Activated naive CD8-positive, alpha-beta T cell treated with anti-CD3 and anti-CD28 coated beads, Interleukin-2, amount 50 U/mL, for 24 hours (primary cell): ENCODE results near the gene KRT37.

Experiments used
- ATAC-seq: fragments of 150-1000 bp; cut with Tn5 transposase; one replicate; pipeline ENCODE4 v1.10.0; 2021
- DNase-seq: peaks from one replicate; pipeline ENCODE4 v3.0.0; 2021
- H3K27ac Mint-ChIP-seq: one replicate; pipeline ENCODE4 v1.8.0; 2021; ENCODE audit warnings: mild to moderate bottlenecking, mixed read lengths
- H3K27me3 Mint-ChIP-seq: one replicate; pipeline ENCODE4 v1.8.0; 2021; ENCODE audit warnings: mixed read lengths
- H3K36me3 Mint-ChIP-seq: one replicate; pipeline ENCODE4 v1.8.0; 2021; ENCODE audit warnings: low read depth, mixed read lengths
- H3K4me1 Mint-ChIP-seq: one replicate; pipeline ENCODE4 v1.8.0; 2021; ENCODE audit warnings: mixed read lengths
- H3K4me3 Mint-ChIP-seq: one replicate; pipeline ENCODE4 v1.8.0; 2021; ENCODE audit warnings: mild to moderate bottlenecking, moderate library complexity, mixed read lengths
- H3K9me3 Mint-ChIP-seq: one replicate; pipeline ENCODE4 v1.8.0; 2021; ENCODE audit warnings: mixed read lengths

KRT37 gene

DNA sequence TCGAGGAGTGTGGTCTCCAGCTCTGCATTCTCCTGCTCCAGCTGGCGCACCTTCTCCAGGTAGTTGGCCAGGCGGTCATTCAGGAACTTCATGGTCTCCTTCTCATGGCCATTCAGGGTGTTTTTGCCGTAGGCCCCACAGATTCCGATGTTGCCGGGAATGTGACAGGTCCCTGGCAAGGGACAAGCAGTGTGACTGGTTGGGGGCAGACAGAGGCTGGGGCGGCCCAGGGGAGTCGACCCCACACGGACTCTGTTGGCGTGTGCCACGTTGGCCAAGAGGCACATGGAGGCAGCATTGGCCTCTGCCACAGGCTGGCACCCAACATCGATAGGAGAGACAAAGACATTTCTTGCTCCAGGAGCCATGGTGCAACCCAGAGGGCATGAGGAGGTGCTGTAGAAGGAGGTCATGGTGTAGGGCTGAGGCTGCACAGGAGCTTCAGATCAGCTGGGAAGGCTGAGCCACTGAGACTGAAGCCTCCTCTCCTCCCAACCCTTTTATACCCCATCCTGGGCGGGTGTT lies at the start of gene KRT37:
KRT37 (minus strand) TSS at position 475 of the 525 bp plus-strand sequence; CDS start at position 413, 62 bp downstream.
- Mint-ChIP-seq H3K4me3 (no peak within 1 kb of the TSS), H3K36me3 (no peaks in the 10 kb centered on the region), H3K27ac (no peak within 1 kb of the TSS), H3K4me1 (no peaks in the 10 kb centered on the region), H3K9me3 (no peaks in the 10 kb centered on the region), H3K27me3 (no peaks in the 10 kb centered on the region)
- ATAC-seq (no peak), DNase-seq (no peak)

DNA sequence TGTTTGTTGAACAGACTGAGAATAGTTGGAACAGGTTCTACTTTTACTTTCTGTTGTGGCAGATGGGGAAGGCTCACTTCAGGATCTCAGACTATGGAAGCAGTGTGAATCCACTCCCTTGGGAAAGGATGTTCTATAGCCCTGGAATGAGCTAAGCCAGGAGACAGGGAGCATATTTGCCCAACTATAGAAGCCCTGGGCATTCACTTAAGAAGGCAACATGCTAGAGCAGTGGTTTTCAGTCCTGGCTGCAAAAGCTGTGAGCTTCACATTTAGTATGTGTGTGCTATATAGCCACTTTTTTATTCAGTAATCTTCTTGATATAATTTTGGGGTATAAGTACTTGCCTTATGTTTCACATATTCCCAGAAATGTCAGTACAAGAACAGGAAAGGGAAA lies 44.0 kb upstream of the KRT37 start:
- no peaks in the 10 kb centered on the region for H3K4me1 Mint-ChIP-seq
- no peak for ATAC-seq
- no peak overlapping the region for H3K4me3 Mint-ChIP-seq
- no peaks in the 10 kb centered on the region for H3K27me3 Mint-ChIP-seq
- H3K36me3 Mint-ChIP-seq, result no peaks in the 10 kb centered on the region
- no peak overlapping the region for H3K27ac Mint-ChIP-seq
- no peak for DNase-seq
- no peaks in the 10 kb centered on the region for H3K9me3 Mint-ChIP-seq

DNA sequence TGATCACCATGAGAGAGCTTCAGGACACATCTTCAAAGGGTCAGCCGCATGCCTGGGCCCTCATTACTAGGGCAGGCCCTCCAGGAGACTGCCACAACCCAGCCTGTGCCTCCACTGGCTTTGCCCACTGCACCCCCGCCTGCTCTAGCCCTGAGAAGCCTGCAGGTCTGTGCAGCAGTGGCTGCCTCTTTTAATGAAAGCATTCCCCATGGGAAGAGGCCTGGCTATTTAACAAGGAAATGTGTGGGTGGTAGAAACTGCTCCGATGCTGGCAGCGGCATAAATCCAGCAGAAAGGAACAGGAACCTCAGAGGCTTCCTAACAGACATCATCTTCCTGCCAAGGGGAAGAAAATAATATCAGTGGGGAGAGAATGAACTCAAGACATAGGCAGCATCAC lies 43.2 kb upstream of the KRT37 start:
- no peaks in the 10 kb centered on the region for H3K27me3 Mint-ChIP-seq
- H3K36me3 Mint-ChIP-seq, result no peaks in the 10 kb centered on the region
- H3K27ac Mint-ChIP-seq, result no peak overlapping the region
- DNase-seq (no peak), ATAC-seq (no peak)
- H3K4me3 Mint-ChIP-seq, result no peak overlapping the region
- H3K4me1 Mint-ChIP-seq, result no peaks in the 10 kb centered on the region
- H3K9me3 Mint-ChIP-seq, result no peaks in the 10 kb centered on the region

DNA sequence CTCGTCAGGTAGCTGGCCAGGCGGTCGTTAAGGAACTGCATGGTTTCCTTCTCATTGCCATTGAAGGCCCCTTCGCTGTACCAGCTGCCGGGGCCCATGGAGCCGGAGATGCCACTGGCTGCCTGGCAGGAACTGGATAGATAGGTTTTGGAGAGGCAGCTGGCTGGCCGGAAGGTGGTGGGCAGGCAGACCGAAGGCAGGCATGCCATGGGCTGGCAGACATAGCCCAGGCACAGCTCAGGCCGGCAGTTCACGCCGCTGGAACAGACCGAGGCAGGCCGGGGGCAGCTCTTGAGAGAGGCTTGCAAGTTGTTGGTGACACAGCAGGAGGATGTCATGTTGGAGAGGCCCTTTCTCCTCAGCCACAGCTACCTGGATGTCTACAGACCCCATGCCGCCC lies 42.6 kb upstream of the KRT37 start, which contains the start of gene KRT32:
KRT32 (minus strand) TSS at position 399 of the 400 bp plus-strand sequence; CDS start at position 338, 61 bp downstream.
- no peaks in the 10 kb centered on the region for H3K27me3 Mint-ChIP-seq
- H3K4me1 Mint-ChIP-seq, result no peaks in the 10 kb centered on the region
- H3K36me3 Mint-ChIP-seq, result no peaks in the 10 kb centered on the region
- H3K9me3 Mint-ChIP-seq, result no peaks in the 10 kb centered on the region
- no peak within 1 kb of the TSS for H3K4me3 Mint-ChIP-seq
- ATAC-seq (no peak), DNase-seq (no peak)
- no peak within 1 kb of the TSS for H3K27ac Mint-ChIP-seq

DNA sequence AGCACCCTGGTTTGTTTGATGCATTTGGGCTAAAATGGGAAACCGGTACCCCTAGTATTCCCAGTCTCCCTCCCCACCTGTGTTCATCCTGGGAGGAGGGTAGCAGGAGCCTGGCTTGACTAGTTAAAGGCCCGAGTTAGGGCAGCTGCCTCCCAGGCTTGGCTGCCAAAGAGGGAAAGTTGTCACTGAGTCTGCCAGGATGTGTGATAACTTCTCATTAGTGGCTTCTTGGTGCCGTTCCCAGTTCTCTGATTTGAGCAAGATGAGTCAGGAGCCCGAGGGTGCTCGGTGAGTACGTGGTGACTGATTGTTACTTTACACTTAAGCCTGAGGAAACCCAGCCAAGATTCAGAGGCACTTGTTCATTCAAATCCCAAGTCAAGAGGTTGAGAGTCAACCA lies 40.3 kb upstream of the KRT37 start:
- Mint-ChIP-seq H3K4me3 (no peak overlapping the region), H3K4me1 (no peaks in the 10 kb centered on the region), H3K27me3 (no peaks in the 10 kb centered on the region), H3K9me3 (no peaks in the 10 kb centered on the region), H3K36me3 (no peaks in the 10 kb centered on the region), H3K27ac (no peak overlapping the region)
- DNase-seq (no peak), ATAC-seq (no peak)

DNA sequence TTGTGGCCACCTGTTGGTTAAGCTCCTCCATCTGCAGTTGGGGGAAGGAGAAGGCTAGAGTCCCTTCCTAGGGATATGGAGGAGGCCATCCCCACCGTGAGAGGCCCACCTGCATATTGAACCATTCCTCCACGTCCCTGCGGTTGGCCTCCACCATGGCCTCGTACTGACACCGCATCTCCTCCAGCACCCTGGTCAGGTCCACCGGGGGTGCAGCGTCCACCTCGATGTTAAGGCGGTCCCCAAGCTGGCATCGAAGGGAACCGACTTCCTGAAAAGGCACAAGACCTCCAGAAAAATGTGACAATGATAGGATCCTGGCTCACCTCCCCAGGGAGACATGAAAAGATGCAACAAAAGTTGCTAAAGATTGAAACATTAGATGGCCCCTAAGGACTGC lies 39.8 kb upstream of the KRT37 start:
- Mint-ChIP-seq H3K27me3 (no peaks in the 10 kb centered on the region), H3K4me3 (no peak overlapping the region), H3K36me3 (no peaks in the 10 kb centered on the region), H3K4me1 (no peaks in the 10 kb centered on the region), H3K9me3 (no peaks in the 10 kb centered on the region), H3K27ac (no peak overlapping the region)
- ATAC-seq, result no peak
- DNase-seq, result no peak

DNA sequence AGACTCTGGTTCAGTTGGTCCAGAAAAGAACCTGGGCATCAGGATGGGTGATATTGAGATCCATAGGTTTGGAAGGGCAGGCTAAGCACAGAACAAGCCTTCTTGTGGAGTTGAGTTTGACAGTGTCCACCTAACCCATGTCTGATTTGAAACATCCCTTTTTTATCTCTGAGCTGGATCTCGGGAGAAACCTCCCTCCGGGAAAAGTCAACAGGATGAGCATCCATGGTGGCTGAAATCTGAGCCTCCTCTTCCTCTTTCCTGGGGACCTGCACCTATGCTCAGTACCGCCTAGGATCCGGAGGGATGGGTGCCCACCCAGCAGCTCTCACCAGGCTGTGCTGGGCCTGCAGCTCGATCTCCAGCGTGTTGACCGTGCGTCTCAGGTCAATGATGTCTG lies 39.4 kb upstream of the KRT37 start:
- ATAC-seq, result no peak
- H3K4me3 Mint-ChIP-seq, result no peak overlapping the region
- no peak overlapping the region for H3K27ac Mint-ChIP-seq
- H3K27me3 Mint-ChIP-seq, result no peaks in the 10 kb centered on the region
- H3K36me3 Mint-ChIP-seq, result no peaks in the 10 kb centered on the region
- H3K4me1 Mint-ChIP-seq, result no peaks in the 10 kb centered on the region
- no peaks in the 10 kb centered on the region for H3K9me3 Mint-ChIP-seq
- DNase-seq, result no peak

DNA sequence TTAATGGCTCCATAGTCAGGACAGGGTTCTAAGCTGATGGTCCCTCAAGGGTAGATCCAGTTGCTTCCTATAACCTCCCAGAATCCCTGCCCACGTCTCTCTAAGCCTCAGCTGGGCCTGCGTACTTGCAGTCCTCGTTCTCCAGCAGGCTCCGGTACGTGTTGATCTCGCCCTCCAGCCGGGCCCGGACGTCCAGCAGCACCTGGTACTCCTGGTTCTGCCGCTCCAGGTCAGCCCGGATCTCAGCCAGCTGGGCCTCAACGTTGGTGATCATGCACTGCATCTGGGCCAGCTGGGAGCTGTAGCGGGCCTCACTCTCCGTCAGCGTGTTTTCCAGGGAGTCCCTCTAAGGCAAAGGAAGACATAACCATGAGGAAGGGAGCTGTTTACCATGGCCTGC lies 38.3 kb upstream of the KRT37 start:
- ATAC-seq (no peak), DNase-seq (no peak)
- H3K36me3 Mint-ChIP-seq, result no peaks in the 10 kb centered on the region
- no peaks in the 10 kb centered on the region for H3K9me3 Mint-ChIP-seq
- no peaks in the 10 kb centered on the region for H3K27me3 Mint-ChIP-seq
- H3K4me3 Mint-ChIP-seq, result no peak overlapping the region
- H3K27ac Mint-ChIP-seq, result no peak overlapping the region
- H3K4me1 Mint-ChIP-seq, result no peaks in the 10 kb centered on the region

DNA sequence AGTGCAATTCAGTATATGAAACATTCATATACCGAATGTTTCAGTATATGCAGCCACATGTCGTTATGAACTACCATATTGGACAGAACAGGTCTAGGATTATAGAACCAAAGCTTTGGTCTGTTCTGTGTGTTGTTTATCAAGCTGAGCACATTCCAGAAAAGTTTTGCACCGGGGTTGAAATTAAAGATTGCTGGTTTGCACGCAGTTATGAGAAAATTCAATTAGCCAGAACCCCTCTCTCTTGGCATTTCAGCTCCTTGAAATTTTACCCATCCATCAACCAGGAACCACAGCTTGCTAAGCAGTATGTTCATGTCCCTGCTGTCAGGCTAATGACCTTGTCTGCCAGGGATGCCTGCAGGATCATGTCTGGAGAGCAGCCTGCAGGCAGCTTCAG lies 33.3 kb upstream of the KRT37 start:
- no peak for DNase-seq
- Mint-ChIP-seq H3K4me1 (no peaks in the 10 kb centered on the region), H3K27ac (no peak overlapping the region), H3K9me3 (no peaks in the 10 kb centered on the region), H3K36me3 (no peaks in the 10 kb centered on the region), H3K4me3 (no peak overlapping the region), H3K27me3 (no peaks in the 10 kb centered on the region)
- ATAC-seq, result no peak

DNA sequence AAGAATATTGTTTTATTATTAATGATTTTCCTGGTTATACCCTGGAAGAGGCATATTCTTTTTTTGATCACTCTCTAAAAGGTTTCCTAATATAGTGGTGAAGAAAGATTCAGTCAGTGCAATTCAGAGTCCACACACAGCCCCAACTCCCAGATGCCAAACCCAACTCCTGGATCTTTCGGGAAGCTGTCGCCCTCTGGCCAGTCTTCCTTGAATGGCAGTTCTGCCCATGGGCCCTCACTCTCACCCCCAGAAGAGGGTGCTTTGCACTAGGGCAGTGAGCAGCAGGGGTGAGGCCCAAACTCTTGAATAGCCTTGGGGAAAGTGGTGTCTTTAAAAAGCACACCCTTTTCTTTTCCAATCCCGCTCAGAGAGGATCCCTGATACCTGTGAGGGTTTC lies 31.8 kb upstream of the KRT37 start:
- Mint-ChIP-seq H3K4me3 (no peak overlapping the region), H3K4me1 (no peaks in the 10 kb centered on the region), H3K36me3 (no peaks in the 10 kb centered on the region), H3K27ac (no peak overlapping the region), H3K9me3 (no peaks in the 10 kb centered on the region), H3K27me3 (no peaks in the 10 kb centered on the region)
- ATAC-seq (no peak), DNase-seq (no peak)

DNA sequence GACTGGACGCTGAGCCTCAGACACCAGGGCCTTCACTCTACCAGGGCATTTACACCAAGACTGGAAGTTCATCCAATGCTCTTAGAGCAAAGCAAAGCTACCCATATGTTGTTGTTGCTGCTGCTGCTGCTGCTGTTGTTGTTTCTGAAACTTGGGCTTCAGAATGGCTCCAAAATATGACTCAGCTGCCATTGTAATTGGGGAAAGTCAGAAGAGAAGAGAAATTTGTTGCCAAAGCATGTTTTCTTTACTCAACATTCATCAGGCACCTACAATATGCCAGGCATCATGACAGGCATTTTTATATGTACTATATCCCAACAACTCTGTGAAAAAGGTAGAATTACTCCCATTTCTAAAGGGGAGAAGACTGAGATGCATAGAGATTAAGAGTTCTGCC lies 30.9 kb upstream of the KRT37 start:
- Mint-ChIP-seq H3K36me3 (no peaks in the 10 kb centered on the region), H3K27me3 (no peaks in the 10 kb centered on the region), H3K27ac (no peak overlapping the region), H3K9me3 (no peaks in the 10 kb centered on the region), H3K4me3 (no peak overlapping the region), H3K4me1 (no peaks in the 10 kb centered on the region)
- DNase-seq (no peak), ATAC-seq (no peak)

DNA sequence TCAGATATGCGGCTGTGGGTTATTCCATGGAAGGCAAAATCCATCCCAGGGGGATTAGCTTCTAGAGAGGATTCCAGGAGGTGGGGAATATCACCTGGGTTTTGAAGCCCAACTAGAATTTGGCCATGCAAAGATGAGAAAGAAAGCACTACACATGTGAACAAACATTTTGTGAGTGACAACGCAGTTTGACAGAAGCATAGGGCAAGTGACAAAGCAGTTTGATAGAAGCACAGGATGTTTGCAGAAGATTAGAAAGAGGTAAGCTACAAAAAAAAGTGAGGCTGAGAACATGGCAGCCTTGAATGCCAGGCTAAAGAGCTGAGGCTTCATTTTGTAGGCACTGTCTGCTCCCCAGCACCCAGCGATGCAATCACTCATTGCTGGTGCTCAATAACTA lies 28.7 kb upstream of the KRT37 start:
- DNase-seq (no peak), ATAC-seq (no peak)
- no peaks in the 10 kb centered on the region for H3K4me1 Mint-ChIP-seq
- H3K27ac Mint-ChIP-seq, result no peak overlapping the region
- H3K9me3 Mint-ChIP-seq, result no peaks in the 10 kb centered on the region
- H3K4me3 Mint-ChIP-seq, result no peak overlapping the region
- no peaks in the 10 kb centered on the region for H3K27me3 Mint-ChIP-seq
- no peaks in the 10 kb centered on the region for H3K36me3 Mint-ChIP-seq

DNA sequence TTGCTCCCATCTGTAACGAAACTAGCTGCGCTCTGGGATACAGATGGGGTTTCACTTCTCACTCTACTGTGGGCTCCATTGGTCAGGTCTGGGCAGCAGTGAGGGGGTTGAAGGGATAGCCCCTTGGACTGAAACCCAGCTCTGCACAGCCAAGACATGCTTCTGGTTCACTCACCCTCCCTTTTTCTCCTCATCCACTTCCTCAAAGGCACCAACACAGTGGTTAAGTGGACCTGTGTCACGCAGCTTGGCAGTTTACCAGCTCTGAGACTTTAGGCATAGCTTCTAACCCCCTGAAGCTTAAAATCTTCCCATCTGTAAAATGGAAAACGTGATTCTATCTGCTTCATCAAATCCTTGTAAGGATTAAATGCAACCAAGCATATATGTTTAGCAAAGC lies 27.9 kb upstream of the KRT37 start:
- Mint-ChIP-seq H3K9me3 (no peaks in the 10 kb centered on the region), H3K4me1 (no peaks in the 10 kb centered on the region), H3K36me3 (no peaks in the 10 kb centered on the region), H3K27me3 (no peaks in the 10 kb centered on the region), H3K27ac (no peak overlapping the region), H3K4me3 (no peak overlapping the region)
- no peak for ATAC-seq
- DNase-seq, result no peak

DNA sequence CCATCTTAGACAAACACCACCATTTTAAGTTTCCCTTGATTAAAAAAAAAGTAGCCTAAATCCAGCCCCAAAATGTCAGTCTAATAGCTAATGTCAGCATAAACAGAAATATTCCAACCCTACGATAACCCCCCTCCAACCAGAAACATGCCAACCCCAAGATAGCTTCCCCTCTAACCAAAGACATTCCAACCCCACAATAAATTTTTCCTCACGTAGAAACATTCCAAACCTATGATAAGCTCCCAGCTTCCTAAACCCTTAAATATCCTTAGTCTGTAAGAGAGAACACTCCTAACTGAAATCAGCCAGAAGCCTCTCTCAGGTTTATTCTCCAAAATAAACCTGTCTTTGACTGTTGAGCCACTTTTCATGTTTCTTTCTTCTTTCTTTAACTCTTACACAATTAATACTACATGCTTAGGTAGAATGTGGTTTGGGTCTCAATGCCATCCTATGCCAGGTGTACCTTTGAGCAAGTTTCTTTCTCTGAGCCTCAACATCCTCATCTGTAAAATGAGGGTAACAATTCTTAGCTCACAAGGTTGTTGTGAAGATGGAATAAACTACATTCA lies 26.9 kb upstream of the KRT37 start:
- no peak overlapping the region for H3K4me3 Mint-ChIP-seq
- H3K4me1 Mint-ChIP-seq, result no peaks in the 10 kb centered on the region
- no peak overlapping the region for H3K27ac Mint-ChIP-seq
- ATAC-seq (no peak), DNase-seq (no peak)
- H3K9me3 Mint-ChIP-seq, result no peaks in the 10 kb centered on the region
- peaks cover 1% of the 10 kb centered on the region for H3K27me3 Mint-ChIP-seq
- H3K36me3 Mint-ChIP-seq, result no peaks in the 10 kb centered on the region

DNA sequence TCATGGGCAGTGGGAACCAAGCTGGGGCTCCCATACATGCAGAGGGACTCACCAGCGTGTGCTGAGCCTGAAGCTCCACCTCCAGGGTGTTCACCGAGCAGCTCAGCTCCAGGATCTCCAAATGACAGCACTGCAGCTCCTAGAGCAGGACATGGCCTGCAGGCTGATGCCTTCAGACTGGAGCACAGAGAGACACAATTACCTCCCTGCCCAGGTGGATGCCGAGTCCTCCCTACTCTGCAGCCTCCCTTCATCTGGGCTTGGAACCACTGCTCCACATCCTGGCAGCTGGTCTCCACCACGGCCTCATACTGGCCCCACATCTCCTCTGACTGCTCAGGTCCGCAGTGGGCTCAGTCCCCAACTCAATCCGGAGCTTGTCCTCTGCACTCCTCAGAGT lies 24.6 kb upstream of the KRT37 start:
- ATAC-seq (no peak), DNase-seq (no peak)
- Mint-ChIP-seq H3K9me3 (no peaks in the 10 kb centered on the region), H3K27ac (no peak overlapping the region), H3K27me3 (peaks cover 1% of the 10 kb centered on the region), H3K4me1 (no peaks in the 10 kb centered on the region), H3K4me3 (no peak overlapping the region), H3K36me3 (no peaks in the 10 kb centered on the region)

DNA sequence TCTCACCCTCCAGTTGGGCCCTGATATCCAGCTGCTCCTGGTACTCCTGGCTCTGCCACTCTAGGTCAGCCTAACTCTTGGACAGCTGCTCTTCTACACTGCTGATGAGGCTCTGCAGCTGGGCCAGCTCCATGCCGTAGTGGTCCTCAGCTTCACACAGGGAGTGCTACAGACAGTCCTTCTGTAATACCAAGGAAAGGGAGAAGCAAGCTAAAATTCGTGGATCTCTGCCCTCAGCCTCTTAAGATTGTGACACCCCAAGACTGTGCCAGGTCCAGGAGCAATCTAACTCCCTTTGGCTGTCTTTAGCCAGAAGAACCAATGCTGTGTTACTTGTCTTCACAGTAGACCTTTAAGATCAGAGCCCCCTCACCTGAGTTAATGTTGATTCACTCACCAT lies 24.1 kb upstream of the KRT37 start:
- Mint-ChIP-seq H3K27me3 (peaks cover 1% of the 10 kb centered on the region), H3K4me1 (no peaks in the 10 kb centered on the region), H3K4me3 (no peak overlapping the region), H3K27ac (no peak overlapping the region), H3K36me3 (no peaks in the 10 kb centered on the region), H3K9me3 (no peaks in the 10 kb centered on the region)
- ATAC-seq (no peak), DNase-seq (no peak)
